ENCODE measurements around the gene CLGN. TPM values are rescaled to one million over a fixed set of nuclear protein-coding genes. Genes with fewer than 3 reads are reported as not detected.

Gene CLGN
- total RNA-seq, 1 donor from 2014 or later: 1.9 TPM

Other genes starting within 250 kb of the CLGN start
- 68.5 TPM for gene SCOC, start 54.0 kb downstream of the CLGN start, total RNA-seq
- not detected for gene MGAT4D, start 70.6 kb upstream of the CLGN start, total RNA-seq
- gene ELMOD2, start 96.5 kb upstream of the CLGN start, total RNA-seq: 31.9 TPM
- gene UCP1, start 141.3 kb upstream of the CLGN start, total RNA-seq: not detected